ENCODE results near the gene AGGF1. TPM values are rescaled to one million over a fixed set of nuclear protein-coding genes. Genes with fewer than 3 reads are reported as not detected.

The AGGF1 gene
- polyA plus RNA-seq, 1 donor from 2014 or later: 41.2 TPM

DNA sequence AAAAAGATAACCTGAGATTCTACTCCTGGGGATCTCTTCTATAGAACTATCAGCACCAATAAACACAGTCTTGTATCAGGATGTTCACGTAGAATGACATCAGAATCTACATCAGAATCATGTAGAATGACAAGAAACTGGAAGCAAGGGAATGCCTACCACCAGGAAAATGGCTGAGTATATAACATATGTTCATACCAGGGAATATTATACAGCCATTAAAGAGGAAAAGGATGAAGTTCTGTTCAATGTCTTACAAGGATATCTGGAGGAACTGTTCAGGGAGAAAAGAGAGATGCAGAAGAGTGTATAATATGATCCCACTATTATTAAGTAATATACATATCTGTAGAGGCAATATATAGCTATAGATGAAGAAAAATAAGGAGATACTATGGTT lies 52.1 kb downstream of the AGGF1 start:
- no peaks in the 10 kb centered on the region for H3K9me2 ChIP-seq (ENCODE audit: insufficient read depth, low read length)
- peaks cover 5% of the 10 kb centered on the region for H3K27me3 ChIP-seq (ENCODE audit: insufficient read depth, low read depth, low read length)
- no peak overlapping the region for H3K27ac ChIP-seq (ENCODE audit: low read length)
- H3K4me3 ChIP-seq (ENCODE audit: low read length): no peak overlapping the region
- TF ChIP-seq, protein P1, sequence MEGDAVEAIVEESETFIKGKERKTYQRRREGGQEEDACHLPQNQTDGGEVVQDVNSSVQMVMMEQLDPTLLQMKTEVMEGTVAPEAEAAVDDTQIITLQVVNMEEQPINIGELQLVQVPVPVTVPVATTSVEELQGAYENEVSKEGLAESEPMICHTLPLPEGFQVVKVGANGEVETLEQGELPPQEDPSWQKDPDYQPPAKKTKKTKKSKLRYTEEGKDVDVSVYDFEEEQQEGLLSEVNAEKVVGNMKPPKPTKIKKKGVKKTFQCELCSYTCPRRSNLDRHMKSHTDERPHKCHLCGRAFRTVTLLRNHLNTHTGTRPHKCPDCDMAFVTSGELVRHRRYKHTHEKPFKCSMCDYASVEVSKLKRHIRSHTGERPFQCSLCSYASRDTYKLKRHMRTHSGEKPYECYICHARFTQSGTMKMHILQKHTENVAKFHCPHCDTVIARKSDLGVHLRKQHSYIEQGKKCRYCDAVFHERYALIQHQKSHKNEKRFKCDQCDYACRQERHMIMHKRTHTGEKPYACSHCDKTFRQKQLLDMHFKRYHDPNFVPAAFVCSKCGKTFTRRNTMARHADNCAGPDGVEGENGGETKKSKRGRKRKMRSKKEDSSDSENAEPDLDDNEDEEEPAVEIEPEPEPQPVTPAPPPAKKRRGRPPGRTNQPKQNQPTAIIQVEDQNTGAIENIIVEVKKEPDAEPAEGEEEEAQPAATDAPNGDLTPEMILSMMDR (IDR thresholded peaks at IDR 0.05; ENCODE audit: poor library complexity, severe bottlenecking): no peak
- no peak for TF ChIP-seq SMC3 (conservative IDR thresholded peaks at IDR 0.05; ENCODE audit: poor library complexity)
- H4K20me1 ChIP-seq (ENCODE audit: insufficient read depth): no peaks in the 10 kb centered on the region
- no peak overlapping the region for H2AFZ ChIP-seq (ENCODE audit: low read depth, low read length)
- H3K9me3 ChIP-seq (ENCODE audit: low read length): peaks cover 6% of the 10 kb centered on the region
- no peak overlapping the region for H3K4me2 ChIP-seq (ENCODE audit: low read length)
- H3K79me2 ChIP-seq (replicated peaks; ENCODE audit: insufficient read depth, low read length): peaks cover 12% of the 10 kb centered on the region
- no peak overlapping the region for H3K9ac ChIP-seq (ENCODE audit: low read length)
- no peaks in the 10 kb centered on the region for H3F3A ChIP-seq (ENCODE audit: insufficient read depth, low read length, poor library complexity, severe bottlenecking)
- peaks cover 6% of the 10 kb centered on the region for H3K36me3 ChIP-seq (ENCODE audit: insufficient read depth, low read length)

DNA sequence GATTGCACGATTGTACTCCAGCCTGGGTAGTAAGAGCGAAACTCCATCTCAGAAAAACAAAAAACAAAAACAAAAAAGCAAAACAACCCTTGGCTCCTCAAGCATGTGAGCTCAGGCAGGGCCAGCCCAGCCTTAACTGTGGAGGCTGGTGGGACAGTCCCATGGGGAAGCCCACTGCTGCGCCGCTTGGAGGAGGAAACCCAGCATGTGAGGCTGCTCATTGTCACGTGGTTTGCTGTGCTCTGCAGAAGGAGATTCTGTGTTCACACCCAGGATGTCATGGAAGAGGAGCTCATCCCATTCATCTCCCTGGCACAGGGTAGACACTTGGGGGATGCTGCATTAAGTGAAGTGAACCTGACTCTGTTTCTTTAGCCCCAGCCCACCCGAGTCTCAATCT lies 52.9 kb downstream of the AGGF1 start:
- Histone ChIP-seq H3K27ac (ENCODE audit: low read length) (no peak overlapping the region), H3F3A (ENCODE audit: insufficient read depth, low read length, poor library complexity, severe bottlenecking) (no peaks in the 10 kb centered on the region), H3K79me2 (replicated peaks; ENCODE audit: insufficient read depth, low read length) (peaks cover 12% of the 10 kb centered on the region), H3K9me2 (ENCODE audit: insufficient read depth, low read length) (no peaks in the 10 kb centered on the region), H2AFZ (ENCODE audit: low read depth, low read length) (no peak overlapping the region), H3K9me3 (ENCODE audit: low read length) (peaks cover 6% of the 10 kb centered on the region), H3K27me3 (ENCODE audit: insufficient read depth, low read depth, low read length) (peaks cover under 1% of the 10 kb centered on the region), H3K4me2 (ENCODE audit: low read length) (no peak overlapping the region), H4K20me1 (ENCODE audit: insufficient read depth) (no peaks in the 10 kb centered on the region), H3K9ac (ENCODE audit: low read length) (no peak overlapping the region), H3K4me3 (ENCODE audit: low read length) (no peak overlapping the region), H3K36me3 (ENCODE audit: insufficient read depth, low read length) (peaks cover 6% of the 10 kb centered on the region)
- TF ChIP-seq SMC3 (conservative IDR thresholded peaks at IDR 0.05; ENCODE audit: poor library complexity) (no peak), MXI1 (conservative IDR thresholded peaks at IDR 0.05; ENCODE audit: poor library complexity, severe bottlenecking) (no peak), EZH2 (IDR thresholded peaks at IDR 0.05; ENCODE audit: borderline replicate concordance, insufficient read depth, low read length, poor library complexity, severe bottlenecking) (no peak), TAF1 (IDR thresholded peaks at IDR 0.05; ENCODE audit: low read depth) (no peak), EP300 (conservative IDR thresholded peaks at IDR 0.05; ENCODE audit: poor library complexity, severe bottlenecking) (no peak), POLR2AphosphoS5 (IDR thresholded peaks at IDR 0.05) (no peak)

DNA sequence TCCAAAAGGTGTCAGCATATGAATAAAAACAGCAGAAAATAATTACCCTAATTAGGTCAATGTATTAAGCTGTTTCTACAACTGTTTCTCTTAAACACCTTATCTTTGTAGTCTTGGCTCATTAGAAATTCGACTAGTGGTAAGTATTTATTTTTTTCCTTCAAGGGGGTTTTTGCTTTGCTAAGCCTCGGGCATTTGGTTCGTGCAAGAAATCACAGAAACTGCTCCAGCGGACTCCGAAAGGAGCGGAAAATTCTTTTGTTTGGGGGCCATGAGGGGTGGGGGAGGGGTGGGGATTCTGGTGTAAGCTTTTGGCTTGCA lies 56.1 kb downstream of the AGGF1 start:
- peaks cover 6% of the 10 kb centered on the region for H3K9me3 ChIP-seq (ENCODE audit: low read length)
- no peaks in the 10 kb centered on the region for H3K9me2 ChIP-seq (ENCODE audit: insufficient read depth, low read length)
- H2AFZ ChIP-seq (ENCODE audit: low read depth, low read length): peak overlapping the region; percentile 35
- H3K27me3 ChIP-seq (ENCODE audit: insufficient read depth, low read depth, low read length): no peaks in the 10 kb centered on the region
- no peaks in the 10 kb centered on the region for H3F3A ChIP-seq (ENCODE audit: insufficient read depth, low read length, poor library complexity, severe bottlenecking)
- peak overlapping the region; percentile 88 for H3K27ac ChIP-seq (ENCODE audit: low read length)
- H3K9ac ChIP-seq (ENCODE audit: low read length): peak overlapping the region; percentile 89
- H3K4me2 ChIP-seq (ENCODE audit: low read length): peak overlapping the region; percentile 51
- no peaks in the 10 kb centered on the region for H4K20me1 ChIP-seq (ENCODE audit: insufficient read depth)
- H3K79me2 ChIP-seq (replicated peaks; ENCODE audit: insufficient read depth, low read length): peaks cover 12% of the 10 kb centered on the region
- no peak for TF ChIP-seq POLR2AphosphoS5 (IDR thresholded peaks at IDR 0.05)
- no peak for TF ChIP-seq TAF1 (IDR thresholded peaks at IDR 0.05; ENCODE audit: low read depth)
- TF ChIP-seq EZH2 (IDR thresholded peaks at IDR 0.05; ENCODE audit: borderline replicate concordance, insufficient read depth, low read length, poor library complexity, severe bottlenecking): no peak
- TF ChIP-seq, protein P2, sequence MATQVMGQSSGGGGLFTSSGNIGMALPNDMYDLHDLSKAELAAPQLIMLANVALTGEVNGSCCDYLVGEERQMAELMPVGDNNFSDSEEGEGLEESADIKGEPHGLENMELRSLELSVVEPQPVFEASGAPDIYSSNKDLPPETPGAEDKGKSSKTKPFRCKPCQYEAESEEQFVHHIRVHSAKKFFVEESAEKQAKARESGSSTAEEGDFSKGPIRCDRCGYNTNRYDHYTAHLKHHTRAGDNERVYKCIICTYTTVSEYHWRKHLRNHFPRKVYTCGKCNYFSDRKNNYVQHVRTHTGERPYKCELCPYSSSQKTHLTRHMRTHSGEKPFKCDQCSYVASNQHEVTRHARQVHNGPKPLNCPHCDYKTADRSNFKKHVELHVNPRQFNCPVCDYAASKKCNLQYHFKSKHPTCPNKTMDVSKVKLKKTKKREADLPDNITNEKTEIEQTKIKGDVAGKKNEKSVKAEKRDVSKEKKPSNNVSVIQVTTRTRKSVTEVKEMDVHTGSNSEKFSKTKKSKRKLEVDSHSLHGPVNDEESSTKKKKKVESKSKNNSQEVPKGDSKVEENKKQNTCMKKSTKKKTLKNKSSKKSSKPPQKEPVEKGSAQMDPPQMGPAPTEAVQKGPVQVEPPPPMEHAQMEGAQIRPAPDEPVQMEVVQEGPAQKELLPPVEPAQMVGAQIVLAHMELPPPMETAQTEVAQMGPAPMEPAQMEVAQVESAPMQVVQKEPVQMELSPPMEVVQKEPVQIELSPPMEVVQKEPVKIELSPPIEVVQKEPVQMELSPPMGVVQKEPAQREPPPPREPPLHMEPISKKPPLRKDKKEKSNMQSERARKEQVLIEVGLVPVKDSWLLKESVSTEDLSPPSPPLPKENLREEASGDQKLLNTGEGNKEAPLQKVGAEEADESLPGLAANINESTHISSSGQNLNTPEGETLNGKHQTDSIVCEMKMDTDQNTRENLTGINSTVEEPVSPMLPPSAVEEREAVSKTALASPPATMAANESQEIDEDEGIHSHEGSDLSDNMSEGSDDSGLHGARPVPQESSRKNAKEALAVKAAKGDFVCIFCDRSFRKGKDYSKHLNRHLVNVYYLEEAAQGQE (IDR thresholded peaks at IDR 0.05; ENCODE audit: borderline replicate concordance): no peak
- H3K4me3 ChIP-seq (ENCODE audit: low read length): peak overlapping the region; percentile 88
- peaks cover 6% of the 10 kb centered on the region for H3K36me3 ChIP-seq (ENCODE audit: insufficient read depth, low read length)

Data from neural cell (in vitro differentiated cells).